ENCODE measurements around the gene LEMD2.

GRCh38 chr6:33782561-33782960 is 6.4 kb downstream of the LEMD2 start:
- no peak for TF ChIP-seq MAX (IDR thresholded peaks at IDR 0.05; ENCODE audit: low read depth)
- no peak for TF ChIP-seq MEF2A (IDR thresholded peaks at IDR 0.05; ENCODE audit: borderline replicate concordance, low read depth)
- TF ChIP-seq, protein P1, sequence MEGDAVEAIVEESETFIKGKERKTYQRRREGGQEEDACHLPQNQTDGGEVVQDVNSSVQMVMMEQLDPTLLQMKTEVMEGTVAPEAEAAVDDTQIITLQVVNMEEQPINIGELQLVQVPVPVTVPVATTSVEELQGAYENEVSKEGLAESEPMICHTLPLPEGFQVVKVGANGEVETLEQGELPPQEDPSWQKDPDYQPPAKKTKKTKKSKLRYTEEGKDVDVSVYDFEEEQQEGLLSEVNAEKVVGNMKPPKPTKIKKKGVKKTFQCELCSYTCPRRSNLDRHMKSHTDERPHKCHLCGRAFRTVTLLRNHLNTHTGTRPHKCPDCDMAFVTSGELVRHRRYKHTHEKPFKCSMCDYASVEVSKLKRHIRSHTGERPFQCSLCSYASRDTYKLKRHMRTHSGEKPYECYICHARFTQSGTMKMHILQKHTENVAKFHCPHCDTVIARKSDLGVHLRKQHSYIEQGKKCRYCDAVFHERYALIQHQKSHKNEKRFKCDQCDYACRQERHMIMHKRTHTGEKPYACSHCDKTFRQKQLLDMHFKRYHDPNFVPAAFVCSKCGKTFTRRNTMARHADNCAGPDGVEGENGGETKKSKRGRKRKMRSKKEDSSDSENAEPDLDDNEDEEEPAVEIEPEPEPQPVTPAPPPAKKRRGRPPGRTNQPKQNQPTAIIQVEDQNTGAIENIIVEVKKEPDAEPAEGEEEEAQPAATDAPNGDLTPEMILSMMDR (IDR thresholded peaks at IDR 0.05): no peak
- TF ChIP-seq, protein P2, sequence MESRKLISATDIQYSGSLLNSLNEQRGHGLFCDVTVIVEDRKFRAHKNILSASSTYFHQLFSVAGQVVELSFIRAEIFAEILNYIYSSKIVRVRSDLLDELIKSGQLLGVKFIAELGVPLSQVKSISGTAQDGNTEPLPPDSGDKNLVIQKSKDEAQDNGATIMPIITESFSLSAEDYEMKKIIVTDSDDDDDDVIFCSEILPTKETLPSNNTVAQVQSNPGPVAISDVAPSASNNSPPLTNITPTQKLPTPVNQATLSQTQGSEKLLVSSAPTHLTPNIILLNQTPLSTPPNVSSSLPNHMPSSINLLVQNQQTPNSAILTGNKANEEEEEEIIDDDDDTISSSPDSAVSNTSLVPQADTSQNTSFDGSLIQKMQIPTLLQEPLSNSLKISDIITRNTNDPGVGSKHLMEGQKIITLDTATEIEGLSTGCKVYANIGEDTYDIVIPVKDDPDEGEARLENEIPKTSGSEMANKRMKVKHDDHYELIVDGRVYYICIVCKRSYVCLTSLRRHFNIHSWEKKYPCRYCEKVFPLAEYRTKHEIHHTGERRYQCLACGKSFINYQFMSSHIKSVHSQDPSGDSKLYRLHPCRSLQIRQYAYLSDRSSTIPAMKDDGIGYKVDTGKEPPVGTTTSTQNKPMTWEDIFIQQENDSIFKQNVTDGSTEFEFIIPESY (IDR thresholded peaks at IDR 0.05; ENCODE audit: borderline replicate concordance, low read depth): no peak
- no peak for TF ChIP-seq POLR2AphosphoS5 (IDR thresholded peaks at IDR 0.05; ENCODE audit: low read depth, low read length)
- TF ChIP-seq EP300 (IDR thresholded peaks at IDR 0.05; ENCODE audit: borderline replicate concordance in 1 of 2, low read depth in 1 of 2, low read length in 1 of 2): no peak
- no peak for TF ChIP-seq FOXM1 (IDR thresholded peaks at IDR 0.05; ENCODE audit: low read depth)
- no peak for TF ChIP-seq REST (IDR thresholded peaks at IDR 0.05; ENCODE audit: low read depth, low read length)
- TF ChIP-seq USF2 (IDR thresholded peaks at IDR 0.05; ENCODE audit: borderline replicate concordance, low read depth, low read length): no peak
- TF ChIP-seq FOSL2 (IDR thresholded peaks at IDR 0.05; ENCODE audit: borderline replicate concordance, low read depth): no peak
- TF ChIP-seq GABPA (IDR thresholded peaks at IDR 0.05; ENCODE audit: low read depth): no peak
- TF ChIP-seq NRF1 (IDR thresholded peaks at IDR 0.05; ENCODE audit: low read depth, low read length): no peak
- TF ChIP-seq EZH2phosphoT487 (IDR thresholded peaks at IDR 0.05; ENCODE audit: borderline replicate concordance, low read depth): no peak
